ENCODE results near the gene ADM5.

Gene ADM5

GRCh38 chr19:49645592-49645991 is 43.8 kb upstream of the ADM5 start:
- Histone ChIP-seq H4K20me1 (ENCODE audit: insufficient read depth, low read length) (no peaks in the 10 kb centered on the region), H3K4me2 (ENCODE audit: low read length) (no peak overlapping the region), H3K27me3 (ENCODE audit: insufficient read depth, low read length) (no peaks in the 10 kb centered on the region), H3K9me2 (ENCODE audit: low read depth, low read length) (no peaks in the 10 kb centered on the region), H3K27ac (ENCODE audit: low read depth, low read length, poor library complexity, severe bottlenecking) (no peak overlapping the region), H3K4me3 (ENCODE audit: low read depth, low read length, poor library complexity, severe bottlenecking) (no peak overlapping the region), H3K79me2 (ENCODE audit: insufficient read depth, low read length) (peaks cover 25% of the 10 kb centered on the region), H3F3A (ENCODE audit: insufficient read depth, low read length) (no peaks in the 10 kb centered on the region), H3K9me3 (ENCODE audit: low read length) (no peaks in the 10 kb centered on the region), H3K36me3 (ENCODE audit: insufficient read depth, low read length) (peaks cover 44% of the 10 kb centered on the region; the same call in 1 of the 2 replicates), H3K4me1 (ENCODE audit: insufficient read depth, low read length, severe bottlenecking) (peaks cover 18% of the 10 kb centered on the region), H3K9ac (ENCODE audit: low read length) (no peak overlapping the region), H2AFZ (ENCODE audit: low read length) (no peak overlapping the region)
- TF ChIP-seq EZH2 (IDR thresholded peaks at IDR 0.05; ENCODE audit: borderline replicate concordance, low read length): no peak
- TF ChIP-seq CTCF (IDR thresholded peaks at IDR 0.05; ENCODE audit: low read length): no peak

- no peak overlapping the region for H3K4me3 ChIP-seq (ENCODE audit: low read depth, low read length, poor library complexity, severe bottlenecking)
- H3K9me3 ChIP-seq (ENCODE audit: low read length): no peaks in the 10 kb centered on the region
- peaks cover 45% of the 10 kb centered on the region for H3K36me3 ChIP-seq (ENCODE audit: insufficient read depth, low read length)
- H3K9me2 ChIP-seq (ENCODE audit: low read depth, low read length): no peaks in the 10 kb centered on the region
- peaks cover 18% of the 10 kb centered on the region for H3K4me1 ChIP-seq (ENCODE audit: insufficient read depth, low read length, severe bottlenecking)
- no peak overlapping the region for H2AFZ ChIP-seq (ENCODE audit: low read length)
- H3K4me2 ChIP-seq (ENCODE audit: low read length): no peak overlapping the region
- H3K79me2 ChIP-seq (ENCODE audit: insufficient read depth, low read length): peaks cover 25% of the 10 kb centered on the region
- no peak overlapping the region for H3K9ac ChIP-seq (ENCODE audit: low read length)
- H3F3A ChIP-seq (ENCODE audit: insufficient read depth, low read length): no peaks in the 10 kb centered on the region
- no peaks in the 10 kb centered on the region for H3K27me3 ChIP-seq (ENCODE audit: insufficient read depth, low read length)
- no peaks in the 10 kb centered on the region for H4K20me1 ChIP-seq (ENCODE audit: insufficient read depth, low read length)
- no peak overlapping the region for H3K27ac ChIP-seq (ENCODE audit: low read depth, low read length, poor library complexity, severe bottlenecking)
- TF ChIP-seq EZH2 (IDR thresholded peaks at IDR 0.05; ENCODE audit: borderline replicate concordance, low read length) (no peak), CTCF (IDR thresholded peaks at IDR 0.05; ENCODE audit: low read length) (no peak)
Measured at GRCh38 chr19:49645995-49646394, 43.4 kb upstream of the ADM5 start.

- no peaks in the 10 kb centered on the region for H4K20me1 ChIP-seq (ENCODE audit: insufficient read depth, low read length)
- no peak overlapping the region for H3K27ac ChIP-seq (ENCODE audit: low read depth, low read length, poor library complexity, severe bottlenecking)
- no peak overlapping the region for H3K4me3 ChIP-seq (ENCODE audit: low read depth, low read length, poor library complexity, severe bottlenecking)
- no peaks in the 10 kb centered on the region for H3K9me3 ChIP-seq (ENCODE audit: low read length)
- H2AFZ ChIP-seq (ENCODE audit: low read length): no peak overlapping the region
- no peaks in the 10 kb centered on the region for H3K9me2 ChIP-seq (ENCODE audit: low read depth, low read length)
- no peak overlapping the region for H3K9ac ChIP-seq (ENCODE audit: low read length)
- no peaks in the 10 kb centered on the region for H3F3A ChIP-seq (ENCODE audit: insufficient read depth, low read length)
- H3K4me1 ChIP-seq (ENCODE audit: insufficient read depth, low read length, severe bottlenecking): peaks cover 18% of the 10 kb centered on the region
- H3K36me3 ChIP-seq (ENCODE audit: insufficient read depth, low read length): peaks cover 51% of the 10 kb centered on the region
- TF ChIP-seq EZH2 (IDR thresholded peaks at IDR 0.05; ENCODE audit: borderline replicate concordance, low read length) (no peak), CTCF (IDR thresholded peaks at IDR 0.05; ENCODE audit: low read length) (no peak)
- no peak overlapping the region for H3K4me2 ChIP-seq (ENCODE audit: low read length)
- no peaks in the 10 kb centered on the region for H3K27me3 ChIP-seq (ENCODE audit: insufficient read depth, low read length)
- H3K79me2 ChIP-seq (ENCODE audit: insufficient read depth, low read length): peaks cover 25% of the 10 kb centered on the region
Measured at GRCh38 chr19:49646586-49646985, 42.8 kb upstream of the ADM5 start.
